Esophagus squamous epithelium (tissue), 4 donors: ENCODE data around the gene KIF26B.

Experiments
- POLR2A ChIP-seq, 4 donors: fragments of 450-650 bp; IDR thresholded peaks; one replicate each; pipeline ENCODE4 v1.6.1; 2017; ENCODE audit warnings: antibody characterized with exemption in 4 of 4, mild to moderate bottlenecking in 4 of 4, moderate library complexity in 3 of 4
- TF ChIP-seq, protein P1 (sequence below), 6 experiments: fragments of 450-650 bp in 4 of 6; fragments of 200-600 bp in 2 of 6; sonication (generic) in 2 of 6; IDR thresholded peaks; one replicate each; pipeline ENCODE4 v1.5.1; 2016 to 2019; ENCODE audit warnings: antibody characterized with exemption in 6 of 6, mild to moderate bottlenecking in 4 of 6, moderate library complexity in 4 of 6

- TF ChIP-seq POLR2A (IDR thresholded peaks at IDR 0.05), result no peak
- TF ChIP-seq, protein P1, sequence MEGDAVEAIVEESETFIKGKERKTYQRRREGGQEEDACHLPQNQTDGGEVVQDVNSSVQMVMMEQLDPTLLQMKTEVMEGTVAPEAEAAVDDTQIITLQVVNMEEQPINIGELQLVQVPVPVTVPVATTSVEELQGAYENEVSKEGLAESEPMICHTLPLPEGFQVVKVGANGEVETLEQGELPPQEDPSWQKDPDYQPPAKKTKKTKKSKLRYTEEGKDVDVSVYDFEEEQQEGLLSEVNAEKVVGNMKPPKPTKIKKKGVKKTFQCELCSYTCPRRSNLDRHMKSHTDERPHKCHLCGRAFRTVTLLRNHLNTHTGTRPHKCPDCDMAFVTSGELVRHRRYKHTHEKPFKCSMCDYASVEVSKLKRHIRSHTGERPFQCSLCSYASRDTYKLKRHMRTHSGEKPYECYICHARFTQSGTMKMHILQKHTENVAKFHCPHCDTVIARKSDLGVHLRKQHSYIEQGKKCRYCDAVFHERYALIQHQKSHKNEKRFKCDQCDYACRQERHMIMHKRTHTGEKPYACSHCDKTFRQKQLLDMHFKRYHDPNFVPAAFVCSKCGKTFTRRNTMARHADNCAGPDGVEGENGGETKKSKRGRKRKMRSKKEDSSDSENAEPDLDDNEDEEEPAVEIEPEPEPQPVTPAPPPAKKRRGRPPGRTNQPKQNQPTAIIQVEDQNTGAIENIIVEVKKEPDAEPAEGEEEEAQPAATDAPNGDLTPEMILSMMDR (IDR thresholded peaks at IDR 0.05), result no peak
These were observed 25.2 kb upstream of the KIF26B start for GRCh38 chr1:245129319-245130240.
